ENCODE measurements around the gene NPTN. TPM values are rescaled to one million over a fixed set of nuclear protein-coding genes. Genes with fewer than 3 reads are reported as not detected.

The NPTN gene
- total RNA-seq, 1 experiment from 2014 or later: 71.0 TPM

DNA sequence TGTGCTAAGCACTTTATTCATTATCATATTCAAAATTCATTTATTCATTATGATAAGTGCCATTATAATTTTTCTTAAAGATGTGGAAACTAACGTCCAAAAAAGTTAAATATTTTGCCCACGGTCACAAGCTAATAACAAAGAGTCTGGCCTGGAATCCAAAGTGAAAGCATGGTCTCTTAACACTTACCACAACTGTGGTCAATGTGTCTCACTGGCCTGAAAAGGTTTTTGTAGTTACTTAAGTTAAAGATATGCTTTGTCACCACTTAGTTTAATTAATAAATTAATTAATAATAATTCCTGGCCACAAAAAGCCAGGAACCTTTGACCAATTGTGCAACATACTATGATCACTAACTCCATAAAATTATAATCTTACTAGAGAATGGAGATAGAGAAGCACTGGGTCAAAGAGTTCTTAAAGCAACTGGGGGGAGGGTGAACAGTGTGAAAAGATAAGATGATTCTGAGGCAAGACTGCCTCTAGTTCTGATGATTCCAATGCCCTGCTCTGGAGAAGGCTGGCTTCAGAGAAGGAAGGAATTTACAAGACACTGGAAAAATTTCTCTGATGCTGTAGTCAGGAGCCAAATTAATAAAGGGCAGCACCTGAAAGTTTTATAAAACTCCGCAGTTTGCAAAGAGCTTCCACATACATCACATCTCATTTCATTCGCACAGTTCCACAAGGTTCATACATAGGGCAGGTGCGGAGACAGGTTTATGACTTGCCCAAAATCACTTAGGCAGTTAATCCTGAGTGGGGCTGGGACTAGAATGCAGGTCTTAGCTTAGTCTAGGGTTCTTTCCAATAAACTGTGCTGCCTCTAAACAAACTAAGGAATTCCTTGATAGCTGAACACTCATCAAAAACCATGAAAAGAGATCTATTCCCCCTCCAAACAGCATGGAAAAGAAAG lies 32.5 kb downstream of the NPTN start:
- POLR2A ChIA-PET: interaction anchor here (0.7 to 15.9 kb wide), 9 partner anchors 10 to 85 kb away, joined by 3 to 270 read pairs (median 5); partner anchors contain the start of gene NPTN
- H3K36me3 Mint-ChIP-seq (ENCODE audit: insufficient read depth, unreplicated experiment): peaks cover 24% of the 10 kb centered on the region
- no peaks in the 10 kb centered on the region for H3K27me3 Mint-ChIP-seq (ENCODE audit: insufficient read depth, unreplicated experiment)
- H3K4me1 Mint-ChIP-seq (ENCODE audit: insufficient read depth, unreplicated experiment): peaks cover 9% of the 10 kb centered on the region
- no peak for TF ChIP-seq CTCF (IDR thresholded peaks at IDR 0.05; ENCODE audit: unreplicated experiment)
- CTCF ChIA-PET: interaction anchor here (3.8 kb wide), 1 partner anchor 34 kb away, joined by 32 read pairs; the partner anchor contains the start of gene NPTN
- no peaks in the 10 kb centered on the region for H3K9me3 Mint-ChIP-seq (ENCODE audit: unreplicated experiment)
- BruUV-seq (replicated peaks): no TSS peak
- DNase-seq (ENCODE audit: unreplicated experiment): no peak
- no peak overlapping the region for H3K27ac Mint-ChIP-seq (ENCODE audit: low read depth, unreplicated experiment)
- intact Hi-C loops (cut with micrococcal nuclease): no loop called here
- no peak overlapping the region for H3K4me3 Mint-ChIP-seq (ENCODE audit: unreplicated experiment)

DNA sequence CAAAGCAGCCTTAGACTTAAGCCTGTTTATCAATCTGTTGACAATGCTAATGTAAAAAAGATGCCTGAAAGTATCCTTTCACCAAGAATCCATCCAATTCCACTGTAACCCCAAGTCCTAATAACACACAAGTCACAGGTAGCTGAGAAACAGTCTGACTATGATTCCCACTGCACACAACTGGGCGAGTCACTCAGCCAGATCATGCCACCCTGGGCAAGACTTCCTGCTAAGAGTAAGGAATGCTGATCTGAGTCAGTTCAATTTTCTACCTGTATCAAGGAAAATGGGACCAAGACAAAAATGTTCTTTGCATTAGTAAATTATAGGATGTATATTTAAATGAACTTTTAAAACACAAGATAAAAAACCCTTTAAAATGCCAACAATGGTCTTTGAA lies 33.3 kb downstream of the NPTN start:
- no peak overlapping the region for H3K4me3 Mint-ChIP-seq (ENCODE audit: unreplicated experiment)
- POLR2A ChIA-PET: interaction anchor here (15.9 kb wide), 1 partner anchor 28 kb away, joined by 270 read pairs; the partner anchor contains the start of gene NPTN
- H3K36me3 Mint-ChIP-seq (ENCODE audit: insufficient read depth, unreplicated experiment): peaks cover 24% of the 10 kb centered on the region
- H3K9me3 Mint-ChIP-seq (ENCODE audit: unreplicated experiment): no peaks in the 10 kb centered on the region
- H3K27me3 Mint-ChIP-seq (ENCODE audit: insufficient read depth, unreplicated experiment): no peaks in the 10 kb centered on the region
- CTCF ChIA-PET: interaction anchor here (0.6 to 3.8 kb wide), 2 partner anchors 10 to 35 kb away, joined by 3 to 32 read pairs; partner anchors contain the start of gene NPTN
- peak overlapping the region; percentile 50 for H3K27ac Mint-ChIP-seq (ENCODE audit: low read depth, unreplicated experiment)
- intact Hi-C loops (cut with micrococcal nuclease): loop anchor here (5.0 kb wide), 1 partner anchor 32 kb away; the partner anchor contains the start of gene NPTN
- peaks cover 9% of the 10 kb centered on the region for H3K4me1 Mint-ChIP-seq (ENCODE audit: insufficient read depth, unreplicated experiment)
- no peak for TF ChIP-seq CTCF (IDR thresholded peaks at IDR 0.05; ENCODE audit: unreplicated experiment)
- no TSS peak for BruUV-seq (replicated peaks)
- peak; percentile 38 for DNase-seq (ENCODE audit: unreplicated experiment)

DNA sequence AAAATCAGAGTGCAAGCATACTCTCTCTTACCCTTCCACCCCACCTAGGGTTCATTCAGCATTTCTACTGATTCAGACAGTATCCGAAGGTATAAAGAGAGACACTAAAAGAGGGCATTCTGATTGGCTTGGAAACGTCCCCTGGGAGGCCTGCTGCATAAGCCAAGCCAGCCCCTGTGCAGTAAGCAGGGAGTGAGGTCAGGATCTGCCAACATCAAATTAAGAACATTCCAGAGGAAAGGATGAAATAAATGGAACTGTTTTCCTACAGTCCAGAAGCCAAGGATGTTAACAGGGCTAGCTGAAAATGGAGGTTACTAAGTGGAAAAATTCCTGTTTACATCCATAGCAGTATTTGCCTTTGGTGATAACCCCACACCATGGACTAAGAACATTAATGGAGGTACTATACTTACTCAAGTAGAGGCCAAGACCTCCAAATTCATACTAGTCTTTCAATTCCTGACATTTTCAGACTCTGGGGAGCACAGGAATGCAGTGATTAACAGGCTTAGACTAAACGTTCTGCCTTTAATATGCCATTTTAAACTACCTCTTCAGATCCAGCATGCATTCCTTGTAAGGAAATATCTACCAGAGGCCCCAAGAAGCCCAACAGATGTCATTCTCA lies 34.5 kb downstream of the NPTN start:
- Mint-ChIP-seq H3K27me3 (ENCODE audit: insufficient read depth, unreplicated experiment) (no peaks in the 10 kb centered on the region), H3K4me1 (ENCODE audit: insufficient read depth, unreplicated experiment) (peaks cover 16% of the 10 kb centered on the region), H3K27ac (ENCODE audit: low read depth, unreplicated experiment) (no peak overlapping the region), H3K4me3 (ENCODE audit: unreplicated experiment) (no peak overlapping the region), H3K9me3 (ENCODE audit: unreplicated experiment) (no peaks in the 10 kb centered on the region), H3K36me3 (ENCODE audit: insufficient read depth, unreplicated experiment) (peaks cover 17% of the 10 kb centered on the region)
- intact Hi-C loops (cut with micrococcal nuclease): loop anchor here (5.0 kb wide), 1 partner anchor 34 kb away; the partner anchor contains the start of gene NPTN
- POLR2A ChIA-PET: interaction anchor here (1.1 to 15.9 kb wide), 3 partner anchors 8 to 29 kb away, joined by 3 to 270 read pairs (median 4); partner anchors contain the start of gene NPTN
- TF ChIP-seq CTCF (IDR thresholded peaks at IDR 0.05; ENCODE audit: unreplicated experiment): no peak
- CTCF ChIA-PET: interaction anchor here (0.5 kb wide), 1 partner anchor 333 kb away, joined by 3 read pairs; no protein-coding TSS in a partner anchor
- no TSS peak for BruUV-seq (replicated peaks)
- DNase-seq (ENCODE audit: unreplicated experiment): no peak

Data from MCF 10A (cell line).